ENCODE data around the gene CAMK1D.
A peak's percentile ranks its signal among the peaks of the same experiment; 100 is the strongest.

The CAMK1D gene

GRCh38 chr10:12587451-12587888 is 238.1 kb downstream of the CAMK1D start:
- H3K4me3 ChIP-seq: no peak overlapping the region
- peaks cover 20 to 39% (median 22%) of the 10 kb centered on the region in 11 experiments for H3K9me3 ChIP-seq (replicated peaks in 1 of 11)
- H3K9ac ChIP-seq: no peak overlapping the region
- H3K27me3 ChIP-seq: no peaks in the 10 kb centered on the region
- peaks cover 0 to 14% (median 10%) of the 10 kb centered on the region in 11 experiments; a peak in 9 of 22 replicates for H3K36me3 ChIP-seq
- H3K4me2 ChIP-seq: peak overlapping the region; percentile 67 to 93 (median 86); a peak in 17 of 22 replicates
- H3K4me1 ChIP-seq: peaks cover 18 to 36% (median 25%) of the 10 kb centered on the region in 10 experiments
- no peak for TF ChIP-seq Cebpa-rat (IDR thresholded peaks at IDR 0.05)
- no peak overlapping the region for H3K27ac ChIP-seq
- H4K20me1 ChIP-seq: peaks cover 0 to 9% (median 0%) of the 10 kb centered on the region in 11 experiments; a peak in 5 of 22 replicates

- Histone ChIP-seq H3K9me3 (replicated peaks in 1 of 11) (peaks cover 18 to 31% (median 21%) of the 10 kb centered on the region in 11 experiments), H3K4me3 (peak overlapping the region in 4 of 10 experiments; percentile 17 to 44 (median 37); a peak in 6 of 20 replicates), H3K27ac (no peak overlapping the region), H3K4me2 (peak overlapping the region; percentile 67 to 93 (median 86)), H3K27me3 (no peaks in the 10 kb centered on the region), H4K20me1 (peaks cover 0 to 9% (median 0%) of the 10 kb centered on the region in 11 experiments; a peak in 5 of 22 replicates), H3K36me3 (peaks cover 0 to 14% (median 10%) of the 10 kb centered on the region in 11 experiments; a peak in 9 of 22 replicates), H3K4me1 (peaks cover 18 to 36% (median 25%) of the 10 kb centered on the region in 10 experiments), H3K9ac (peak overlapping the region in 1 of 11 experiments; percentile 46; a peak in 1 of 22 replicates)
- no peak for TF ChIP-seq Cebpa-rat (IDR thresholded peaks at IDR 0.05)
Measured at GRCh38 chr10:12588091-12588860, 238.9 kb downstream of the CAMK1D start.

- peak overlapping the region in 10 of 11 experiments; percentile 61 to 91 (median 82); a peak in 20 of 22 replicates for H3K4me2 ChIP-seq
- peaks cover 17 to 22% (median 18%) of the 10 kb centered on the region in 11 experiments for H3K9me3 ChIP-seq (replicated peaks in 1 of 11)
- no peaks in the 10 kb centered on the region for H3K27me3 ChIP-seq
- no peak for TF ChIP-seq Cebpa-rat (IDR thresholded peaks at IDR 0.05)
- H4K20me1 ChIP-seq: peaks cover 0 to 9% (median 0%) of the 10 kb centered on the region in 11 experiments; a peak in 5 of 22 replicates
- no peak overlapping the region for H3K4me3 ChIP-seq
- H3K27ac ChIP-seq: no peak overlapping the region
- peaks cover 19 to 40% (median 28%) of the 10 kb centered on the region in 10 experiments for H3K4me1 ChIP-seq
- no peak overlapping the region for H3K9ac ChIP-seq
- H3K36me3 ChIP-seq: peaks cover 0 to 14% (median 9%) of the 10 kb centered on the region in 11 experiments; a peak in 9 of 22 replicates
Measured at GRCh38 chr10:12589291-12589690, 239.9 kb downstream of the CAMK1D start.

GRCh38 chr10:12589791-12590190 is 240.4 kb downstream of the CAMK1D start:
- peaks cover 24 to 45% (median 33%) of the 10 kb centered on the region in 10 experiments for H3K4me1 ChIP-seq
- peaks cover 12 to 17% (median 13%) of the 10 kb centered on the region in 11 experiments for H3K9me3 ChIP-seq (replicated peaks in 1 of 11)
- no peak overlapping the region for H3K27ac ChIP-seq
- TF ChIP-seq Cebpa-rat (IDR thresholded peaks at IDR 0.05): no peak
- H3K27me3 ChIP-seq: no peaks in the 10 kb centered on the region
- no peak overlapping the region for H3K4me3 ChIP-seq
- no peak overlapping the region for H3K9ac ChIP-seq
- H3K4me2 ChIP-seq: peak overlapping the region in 6 of 11 experiments; percentile 67 to 91 (median 85); a peak in 8 of 22 replicates
- H3K36me3 ChIP-seq: peaks cover 0 to 12% (median 4%) of the 10 kb centered on the region in 11 experiments; a peak in 9 of 22 replicates
- H4K20me1 ChIP-seq: peaks cover 0 to 9% (median 0%) of the 10 kb centered on the region in 11 experiments; a peak in 5 of 22 replicates

GRCh38 chr10:12590675-12591659 is 241.6 kb downstream of the CAMK1D start:
- Histone ChIP-seq H3K27ac (no peak overlapping the region), H3K4me3 (no peak overlapping the region), H3K27me3 (no peaks in the 10 kb centered on the region), H3K4me2 (no peak overlapping the region), H3K4me1 (peaks cover 35 to 54% (median 42%) of the 10 kb centered on the region in 10 experiments), H3K36me3 (peaks cover 0 to 8% (median 0%) of the 10 kb centered on the region in 11 experiments; a peak in 2 of 22 replicates), H4K20me1 (peaks cover 0 to 9% (median 0%) of the 10 kb centered on the region in 11 experiments; a peak in 5 of 22 replicates), H3K9me3 (replicated peaks in 1 of 11) (peaks cover 2 to 14% (median 9%) of the 10 kb centered on the region in 11 experiments), H3K9ac (no peak overlapping the region)
- TF ChIP-seq Cebpa-rat (IDR thresholded peaks at IDR 0.05): no peak

GRCh38 chr10:12592967-12593366 is 243.6 kb downstream of the CAMK1D start:
- Histone ChIP-seq H3K36me3 (peaks cover 0 to 9% (median 0%) of the 10 kb centered on the region in 11 experiments; a peak in 2 of 22 replicates), H3K4me1 (peaks cover 44 to 56% (median 47%) of the 10 kb centered on the region in 10 experiments), H3K27me3 (no peaks in the 10 kb centered on the region), H3K27ac (no peak overlapping the region), H3K4me3 (no peak overlapping the region), H3K9me3 (replicated peaks in 1 of 11) (peaks cover 8 to 23% (median 16%) of the 10 kb centered on the region in 11 experiments), H3K4me2 (no peak overlapping the region), H4K20me1 (peaks cover 0 to 6% (median 0%) of the 10 kb centered on the region in 11 experiments; a peak in 5 of 22 replicates), H3K9ac (no peak overlapping the region)
- no peak for TF ChIP-seq Cebpa-rat (IDR thresholded peaks at IDR 0.05)

- Histone ChIP-seq H4K20me1 (no peaks in the 10 kb centered on the region; a peak in 1 of 22 replicates), H3K4me1 (peaks cover 34 to 48% (median 37%) of the 10 kb centered on the region in 10 experiments), H3K36me3 (peaks cover 0 to 9% (median 0%) of the 10 kb centered on the region in 11 experiments; a peak in 4 of 22 replicates), H3K9ac (peak overlapping the region in 3 of 11 experiments; percentile 44 to 56 (median 48); a peak in 6 of 22 replicates), H3K4me3 (no peak overlapping the region), H3K27ac (peak overlapping the region; percentile 5 to 71 (median 54); a peak in 19 of 22 replicates), H3K4me2 (peak overlapping the region; percentile 46 to 87 (median 64)), H3K27me3 (no peaks in the 10 kb centered on the region), H3K9me3 (replicated peaks in 1 of 11) (peaks cover 8 to 33% (median 18%) of the 10 kb centered on the region in 11 experiments)
- no peak for TF ChIP-seq Cebpa-rat (IDR thresholded peaks at IDR 0.05)
Measured at GRCh38 chr10:12594448-12594944, 245.1 kb downstream of the CAMK1D start.
